ENCODE results near the gene KCTD20.
"Not testable (repeated sequence)": the region's sequence is repeated elsewhere in the genome, so short reads cannot be mapped to it uniquely, and the experiment has no call there.

KCTD20 gene

GRCh38 chr6:36445621-36446020 lies 2.8 kb downstream of the KCTD20 start:
- no peak for DNase-seq

- not testable (repeated sequence) for DNase-seq
Observed at GRCh38 chr6:36449173-36449572, 6.4 kb downstream of the KCTD20 start.

GRCh38 chr6:36452897-36453296 lies 10.1 kb downstream of the KCTD20 start:
- not testable (repeated sequence) for DNase-seq

- DNase-seq, result no peak
Observed at GRCh38 chr6:36455486-36456027, 12.8 kb downstream of the KCTD20 start.

- no peak for DNase-seq
Observed at GRCh38 chr6:36459501-36459900, 16.7 kb downstream of the KCTD20 start.

- no peak for DNase-seq
Observed at GRCh38 chr6:36460916-36461315, 18.1 kb downstream of the KCTD20 start.

GRCh38 chr6:36461646-36462045 lies 18.8 kb downstream of the KCTD20 start:
- DNase-seq, result no peak

- DNase-seq, result no peak
Observed at GRCh38 chr6:36463676-36464075, 20.9 kb downstream of the KCTD20 start.

GRCh38 chr6:36464233-36464632 lies 21.4 kb downstream of the KCTD20 start:
- DNase-seq, result no peak

- no peak for DNase-seq
Observed at GRCh38 chr6:36467625-36468024, 24.8 kb downstream of the KCTD20 start.

- DNase-seq, result no peak
Observed at GRCh38 chr6:36469148-36469661, 26.4 kb downstream of the KCTD20 start.

- DNase-seq, result no peak
Observed at GRCh38 chr6:36469946-36470345, 27.1 kb downstream of the KCTD20 start.

- DNase-seq, result peak; percentile 39
Observed at GRCh38 chr6:36478051-36478526, 35.3 kb downstream of the KCTD20 start.

GRCh38 chr6:36479256-36479655 lies 36.5 kb downstream of the KCTD20 start:
- DNase-seq, result no peak

GRCh38 chr6:36483326-36483725 lies 40.5 kb downstream of the KCTD20 start:
- not testable (repeated sequence) for DNase-seq

GRCh38 chr6:36484736-36485135 lies 41.9 kb downstream of the KCTD20 start:
- no peak for DNase-seq

GRCh38 chr6:36487698-36488097 lies 44.9 kb downstream of the KCTD20 start:
- no peak for DNase-seq

- DNase-seq, result no peak
Observed at GRCh38 chr6:36488221-36488620, 45.4 kb downstream of the KCTD20 start.

- DNase-seq, result no peak
Observed at GRCh38 chr6:36489426-36489825, 46.6 kb downstream of the KCTD20 start.

GRCh38 chr6:36491378-36491965 lies 48.7 kb downstream of the KCTD20 start:
- no peak for DNase-seq

- DNase-seq, result no peak
Observed at GRCh38 chr6:36492092-36492491, 49.3 kb downstream of the KCTD20 start.

- no peak for DNase-seq
Observed at GRCh38 chr6:36492621-36493020, 49.8 kb downstream of the KCTD20 start.

GRCh38 chr6:36493319-36493718 lies 50.5 kb downstream of the KCTD20 start:
- DNase-seq, result no peak

- DNase-seq, result no peak
Observed at GRCh38 chr6:36493859-36494258, 51.1 kb downstream of the KCTD20 start.

GRCh38 chr6:36495086-36495485 lies 52.3 kb downstream of the KCTD20 start:
- no peak for DNase-seq
